Activated CD8-positive, alpha-beta memory T cell treated with anti-CD3 and anti-CD28 coated beads, Interleukin-2, amount 10 ng/mL, durations not matched to agents 7 days and 5 days (primary cell): ENCODE measurements around the gene AZU1. TPM values are rescaled to one million over a fixed set of nuclear protein-coding genes. Genes with fewer than 3 reads are reported as not detected.

Source experiments
- ATAC-seq: fragments of 150-1000 bp; cut with Tn5 transposase; one replicate; pipeline ENCODE4 v1.10.0; 2021; ENCODE audit warnings: moderate library complexity
- CTCF ChIA-PET: fragments of 350-600 bp; sonication (Branson Sonifier 250); formaldehyde crosslinking; loops from one replicate; lab custom pipeline; 2021; ENCODE audit warnings: antibody characterized with exemption; lab: Charles Lee
- DNase-seq: peaks from one replicate; pipeline ENCODE4 v3.0.0-alpha.2; 2020
- H3K27ac Mint-ChIP-seq: one replicate; pipeline ENCODE4 v1.8.0; 2021; ENCODE audit warnings: mild to moderate bottlenecking, mixed read lengths
- H3K27me3 Mint-ChIP-seq: one replicate; pipeline ENCODE4 v1.8.0; 2021; ENCODE audit warnings: mixed read lengths
- H3K36me3 Mint-ChIP-seq: one replicate; pipeline ENCODE4 v1.8.0; 2021; ENCODE audit warnings: mild to moderate bottlenecking, mixed read lengths
- H3K4me1 Mint-ChIP-seq: one replicate; pipeline ENCODE4 v1.8.0; 2021; ENCODE audit warnings: mixed read lengths
- H3K4me3 Mint-ChIP-seq: one replicate; pipeline ENCODE4 v1.8.0; 2021; ENCODE audit warnings: mild to moderate bottlenecking, moderate library complexity, mixed read lengths
- H3K9me3 Mint-ChIP-seq: one replicate; pipeline ENCODE4 v1.8.0; 2022; ENCODE audit warnings: low read depth, mixed read lengths
- total RNA-seq, 2 experiments: library from RNA; stranded (reverse); gene quantifications; one replicate each; pipeline ENCODE4 v1.2.3, GENCODE V29; 2021

Gene AZU1
- total RNA-seq, 2 experiments from 2014 or later, result not detected

- CTCF ChIA-PET, result no interaction called here
- Mint-ChIP-seq H3K36me3 (peaks cover 47% of the 10 kb centered on the region), H3K4me1 (peaks cover 43% of the 10 kb centered on the region)
These were observed 26.4 kb upstream of the AZU1 start for GRCh38 chr19:801030-801860.

GRCh38 chr19:801861-802497, 25.7 kb upstream of the AZU1 start:
- Mint-ChIP-seq H3K4me1 (peaks cover 43% of the 10 kb centered on the region), H3K27me3 (peaks cover under 1% of the 10 kb centered on the region), H3K36me3 (peaks cover 51% of the 10 kb centered on the region), H3K27ac (peak overlapping the region; percentile 54), H3K9me3 (no peaks in the 10 kb centered on the region), H3K4me3 (peak overlapping the region; percentile 69)
- ATAC-seq (no peak), DNase-seq (no peak)
- CTCF ChIA-PET, result interaction anchor here (1.1 kb wide), 1 partner anchor 122 kb away, joined by 3 read pairs; no protein-coding TSS in a partner anchor

More at GRCh38 chr19:801030-801860, 26.4 kb upstream of the AZU1 start:
- DNase-seq (no peak), ATAC-seq (no peak)
- Mint-ChIP-seq H3K27ac (peak overlapping the region; percentile 72), H3K9me3 (no peaks in the 10 kb centered on the region), H3K4me3 (peak overlapping the region; percentile 69), H3K27me3 (peaks cover 2% of the 10 kb centered on the region)

- DNase-seq (no peak), ATAC-seq (no peak)
- CTCF ChIA-PET, result interaction anchor here (1.1 kb wide), 1 partner anchor 121 kb away, joined by 3 read pairs; no protein-coding TSS in a partner anchor
- Mint-ChIP-seq H3K27ac (no peak overlapping the region), H3K36me3 (peaks cover 57% of the 10 kb centered on the region), H3K9me3 (no peaks in the 10 kb centered on the region), H3K4me1 (peaks cover 46% of the 10 kb centered on the region), H3K27me3 (no peaks in the 10 kb centered on the region), H3K4me3 (peak overlapping the region; percentile 20)
These were observed 25.0 kb upstream of the AZU1 start for GRCh38 chr19:802498-803098.

DNA sequence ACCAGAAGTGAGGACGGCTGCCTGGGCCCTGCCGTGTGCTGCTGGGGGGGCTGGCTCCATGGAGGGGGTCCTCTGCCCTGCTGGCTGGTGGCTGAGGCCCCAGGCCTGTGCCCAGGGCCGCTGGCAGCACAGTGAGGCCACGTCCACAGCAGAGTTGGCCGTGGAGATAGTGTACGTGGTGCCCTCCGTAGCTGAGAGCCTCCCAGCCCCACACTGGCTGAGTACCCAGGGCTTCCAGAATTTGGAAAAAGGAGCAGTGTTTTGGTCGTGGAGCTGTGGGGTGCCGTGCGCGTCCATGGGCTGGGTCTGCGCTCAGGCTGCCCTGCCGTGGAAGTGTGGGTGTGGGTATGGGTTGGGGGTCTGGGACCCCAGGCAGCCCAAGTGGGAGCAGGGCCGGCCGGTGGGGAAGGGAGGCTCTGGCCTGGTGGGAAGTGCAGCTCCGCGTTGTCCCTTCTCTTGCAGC, 24.5 kb upstream of the AZU1 start:
- ATAC-seq (no peak), DNase-seq (no peak)
- Mint-ChIP-seq H3K27ac (peak overlapping the region; percentile 15), H3K27me3 (no peaks in the 10 kb centered on the region), H3K9me3 (no peaks in the 10 kb centered on the region), H3K4me1 (peaks cover 49% of the 10 kb centered on the region), H3K36me3 (peaks cover 62% of the 10 kb centered on the region), H3K4me3 (no peak overlapping the region)
- CTCF ChIA-PET, result interaction anchor here (1.1 kb wide), 1 partner anchor 121 kb away, joined by 3 read pairs; no protein-coding TSS in a partner anchor

DNA sequence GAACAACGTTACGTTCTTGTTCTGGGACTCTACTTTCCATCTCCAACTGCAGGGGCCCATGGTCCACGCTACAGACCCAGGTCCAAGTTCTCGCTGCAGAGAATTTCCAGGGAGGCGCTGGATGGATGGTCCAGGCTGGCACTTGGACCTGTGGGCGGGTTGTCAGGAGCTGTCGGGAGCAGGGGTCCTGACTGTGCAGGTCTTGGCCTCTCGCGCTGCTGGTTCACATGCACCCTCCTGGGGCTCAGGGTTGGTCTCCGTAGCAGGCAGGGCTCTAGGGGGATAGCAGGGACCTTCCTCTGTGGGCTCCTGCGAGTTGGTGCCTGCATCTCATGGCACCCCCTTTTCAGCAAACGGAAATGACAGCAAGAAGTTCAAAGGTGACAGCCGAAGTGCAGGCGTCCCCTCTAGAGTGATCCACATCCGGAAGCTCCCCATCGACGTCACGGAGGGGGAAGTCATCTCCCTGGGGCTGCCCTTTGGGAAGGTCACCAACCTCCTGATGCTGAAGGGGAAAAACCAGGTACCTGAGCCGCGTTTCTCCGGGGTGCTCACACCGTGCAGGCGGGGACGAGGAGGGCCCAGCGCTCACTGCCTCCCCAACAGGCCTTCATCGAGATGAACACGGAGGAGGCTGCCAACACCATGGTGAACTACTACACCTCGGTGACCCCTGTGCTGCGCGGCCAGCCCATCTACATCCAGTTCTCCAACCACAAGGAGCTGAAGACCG, 23.8 kb upstream of the AZU1 start:
- Mint-ChIP-seq H3K36me3 (peaks cover 58% of the 10 kb centered on the region), H3K27ac (peak overlapping the region; percentile 15), H3K4me3 (no peak overlapping the region), H3K27me3 (no peaks in the 10 kb centered on the region), H3K4me1 (peaks cover 49% of the 10 kb centered on the region), H3K9me3 (no peaks in the 10 kb centered on the region)
- ATAC-seq (no peak), DNase-seq (no peak)
- CTCF ChIA-PET, result no interaction called here

GRCh38 chr19:804419-805165, 23.0 kb upstream of the AZU1 start:
- CTCF ChIA-PET, result no interaction called here
- peaks cover 52% of the 10 kb centered on the region for H3K36me3 Mint-ChIP-seq
- H3K4me1 Mint-ChIP-seq, result peaks cover 48% of the 10 kb centered on the region
- no peak for ATAC-seq
- no peaks in the 10 kb centered on the region for H3K27me3 Mint-ChIP-seq
- H3K27ac Mint-ChIP-seq, result no peak overlapping the region
- no peaks in the 10 kb centered on the region for H3K9me3 Mint-ChIP-seq
- DNase-seq, result no peak
- no peak overlapping the region for H3K4me3 Mint-ChIP-seq

DNA sequence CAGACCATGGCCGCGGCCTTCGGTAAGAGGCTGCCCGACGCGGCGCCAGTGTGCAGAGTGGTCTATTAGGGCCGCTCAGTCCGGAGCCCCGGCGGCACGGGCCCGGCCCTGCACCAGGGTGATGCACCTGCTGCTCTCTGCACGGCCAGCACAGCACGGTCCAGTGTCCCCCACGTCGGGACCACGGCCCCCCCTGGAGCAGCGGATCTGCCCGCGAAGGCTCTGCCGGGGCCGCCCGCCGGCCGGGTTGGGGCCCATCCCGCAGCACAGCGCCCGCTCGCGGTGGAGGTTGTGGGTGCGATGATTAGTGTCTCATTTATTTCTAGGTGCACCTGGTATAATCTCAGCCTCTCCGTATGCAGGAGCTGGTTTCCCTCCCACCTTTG, 22.5 kb upstream of the AZU1 start:
- DNase-seq (no peak), ATAC-seq (no peak)
- Mint-ChIP-seq H3K4me3 (no peak overlapping the region), H3K4me1 (peaks cover 43% of the 10 kb centered on the region), H3K9me3 (no peaks in the 10 kb centered on the region), H3K27me3 (no peaks in the 10 kb centered on the region), H3K36me3 (peaks cover 54% of the 10 kb centered on the region), H3K27ac (no peak overlapping the region)
- CTCF ChIA-PET, result no interaction called here

DNA sequence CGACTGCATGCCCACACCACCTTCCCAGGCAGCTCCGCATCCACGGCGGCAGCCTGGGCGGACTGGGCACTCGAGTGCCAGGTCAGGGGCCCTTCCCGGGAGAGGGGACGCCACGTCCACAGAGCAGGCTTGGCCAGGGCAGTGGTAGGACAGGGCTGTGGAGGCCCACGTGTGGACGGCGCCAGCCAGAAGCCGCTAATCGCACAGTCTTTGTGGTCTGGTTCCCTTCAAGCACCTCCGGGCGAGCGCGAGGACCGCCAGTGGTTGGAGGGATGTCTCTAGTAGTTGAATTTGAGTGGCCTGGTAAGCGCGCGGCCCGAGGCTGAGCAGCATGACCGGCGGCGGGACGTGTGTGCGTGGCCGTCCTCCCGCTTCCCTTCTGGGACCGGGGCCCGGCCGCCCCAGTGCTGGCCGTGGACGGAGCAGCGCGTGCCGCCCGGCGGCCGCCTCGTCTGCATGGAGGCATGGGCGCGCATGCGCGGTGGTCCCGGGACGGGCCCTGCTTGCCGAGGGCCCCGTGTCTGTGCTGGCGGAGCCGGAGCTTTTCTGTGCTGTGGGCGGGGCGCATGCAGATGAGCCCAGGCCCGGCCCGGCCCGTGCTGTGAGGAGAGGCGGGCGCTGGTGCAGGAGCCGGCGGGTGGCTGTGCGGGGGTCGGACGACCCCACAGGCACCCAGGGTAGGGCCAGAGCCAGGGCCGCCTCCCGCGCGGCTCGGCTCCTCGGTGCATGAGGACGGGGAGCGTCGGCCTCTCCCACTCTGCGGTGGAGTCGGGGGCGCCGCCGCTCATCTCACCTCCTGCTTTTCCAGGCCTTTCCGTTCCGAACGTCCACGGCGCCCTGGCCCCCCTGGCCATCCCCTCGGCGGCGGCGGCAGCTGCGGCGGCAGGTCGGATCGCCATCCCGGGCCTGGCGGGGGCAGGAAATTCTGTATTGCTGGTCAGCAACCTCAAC, 21.8 kb upstream of the AZU1 start:
- peaks cover 52% of the 10 kb centered on the region for H3K36me3 Mint-ChIP-seq
- H3K27ac Mint-ChIP-seq, result no peak overlapping the region
- no peak for ATAC-seq
- H3K9me3 Mint-ChIP-seq, result no peaks in the 10 kb centered on the region
- H3K4me3 Mint-ChIP-seq, result no peak overlapping the region
- DNase-seq, result no peak
- CTCF ChIA-PET, result no interaction called here
- H3K4me1 Mint-ChIP-seq, result peaks cover 37% of the 10 kb centered on the region
- H3K27me3 Mint-ChIP-seq, result no peaks in the 10 kb centered on the region

GRCh38 chr19:806815-807421, 20.7 kb upstream of the AZU1 start:
- CTCF ChIA-PET, result no interaction called here
- Mint-ChIP-seq H3K27me3 (no peaks in the 10 kb centered on the region), H3K4me3 (no peak overlapping the region)

DNA sequence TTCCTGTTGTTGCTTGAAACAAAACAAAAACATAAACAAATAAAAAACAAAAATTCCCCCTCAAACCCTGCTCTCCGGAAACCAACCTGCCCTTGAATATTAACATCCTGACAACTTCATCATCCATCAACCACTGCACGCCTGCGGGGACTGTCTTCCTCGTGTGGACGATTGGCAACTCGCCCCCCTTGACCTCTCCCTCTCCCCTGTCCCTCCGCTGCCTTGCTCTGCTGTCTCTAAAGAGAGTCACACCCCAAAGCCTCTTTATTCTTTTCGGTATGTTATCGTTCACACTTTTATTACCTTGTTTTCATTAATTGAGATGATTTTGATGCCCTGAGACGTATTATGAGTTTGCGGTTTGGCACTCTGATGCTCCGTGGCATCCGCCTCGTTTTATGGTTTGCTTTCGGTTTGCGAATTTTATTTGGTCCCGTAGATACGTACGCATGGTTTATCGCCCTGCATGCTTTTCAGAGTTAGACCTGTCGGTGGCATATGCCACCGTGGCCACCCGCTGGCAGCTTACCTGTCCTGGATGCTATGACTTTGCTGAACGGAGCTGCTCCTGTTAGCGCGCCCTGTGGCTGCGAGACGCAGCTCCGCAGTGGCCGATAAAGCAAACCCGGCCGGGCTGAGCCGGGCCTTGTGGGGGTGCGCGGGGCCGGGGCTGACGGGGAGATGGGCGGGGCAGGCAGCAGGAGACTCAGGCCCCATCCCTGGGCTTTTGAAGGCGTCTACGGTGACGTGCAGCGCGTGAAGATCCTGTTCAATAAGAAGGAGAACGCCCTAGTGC, 19.8 kb upstream of the AZU1 start:
- peak overlapping the region; percentile 51 for H3K27ac Mint-ChIP-seq
- DNase-seq (no peak), ATAC-seq (no peak)
- no peaks in the 10 kb centered on the region for H3K27me3 Mint-ChIP-seq
- H3K4me3 Mint-ChIP-seq, result no peak overlapping the region
- no peaks in the 10 kb centered on the region for H3K9me3 Mint-ChIP-seq
- CTCF ChIA-PET, result no interaction called here
- H3K36me3 Mint-ChIP-seq, result peaks cover 53% of the 10 kb centered on the region
- peaks cover 19% of the 10 kb centered on the region for H3K4me1 Mint-ChIP-seq

More at GRCh38 chr19:806815-807421, 20.7 kb upstream of the AZU1 start:
- DNase-seq (no peak), ATAC-seq (no peak)
- H3K27ac Mint-ChIP-seq, result no peak overlapping the region
- peaks cover 27% of the 10 kb centered on the region for H3K4me1 Mint-ChIP-seq
- no peaks in the 10 kb centered on the region for H3K9me3 Mint-ChIP-seq
- H3K36me3 Mint-ChIP-seq, result peaks cover 56% of the 10 kb centered on the region

DNA sequence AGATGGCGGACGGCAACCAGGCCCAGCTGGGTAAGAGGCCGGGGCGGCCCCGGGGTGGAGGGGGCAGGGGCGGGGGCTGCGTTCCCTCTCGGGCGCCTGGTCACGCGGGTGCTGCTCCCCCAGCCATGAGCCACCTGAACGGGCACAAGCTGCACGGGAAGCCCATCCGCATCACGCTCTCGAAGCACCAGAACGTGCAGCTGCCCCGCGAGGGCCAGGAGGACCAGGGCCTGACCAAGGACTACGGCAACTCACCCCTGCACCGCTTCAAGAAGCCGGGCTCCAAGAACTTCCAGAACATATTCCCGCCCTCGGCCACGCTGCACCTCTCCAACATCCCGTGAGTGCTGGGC, 19.2 kb upstream of the AZU1 start:
- H3K27ac Mint-ChIP-seq, result no peak overlapping the region
- CTCF ChIA-PET, result no interaction called here

More for the DNA sequence above, 19.2 kb upstream of the AZU1 start:
- peaks cover 53% of the 10 kb centered on the region for H3K36me3 Mint-ChIP-seq
- DNase-seq, result no peak
- H3K4me1 Mint-ChIP-seq, result peaks cover 15% of the 10 kb centered on the region
- H3K27me3 Mint-ChIP-seq, result no peaks in the 10 kb centered on the region
- no peak overlapping the region for H3K4me3 Mint-ChIP-seq
- ATAC-seq, result no peak
- H3K9me3 Mint-ChIP-seq, result no peaks in the 10 kb centered on the region
